ENCODE results near the gene MPPED2. TPM values are rescaled to one million over a fixed set of nuclear protein-coding genes. Genes with fewer than 3 reads are reported as not detected.

Gene MPPED2
- total RNA-seq, 1 donor from 2014 or later: 0.72 TPM

DNA sequence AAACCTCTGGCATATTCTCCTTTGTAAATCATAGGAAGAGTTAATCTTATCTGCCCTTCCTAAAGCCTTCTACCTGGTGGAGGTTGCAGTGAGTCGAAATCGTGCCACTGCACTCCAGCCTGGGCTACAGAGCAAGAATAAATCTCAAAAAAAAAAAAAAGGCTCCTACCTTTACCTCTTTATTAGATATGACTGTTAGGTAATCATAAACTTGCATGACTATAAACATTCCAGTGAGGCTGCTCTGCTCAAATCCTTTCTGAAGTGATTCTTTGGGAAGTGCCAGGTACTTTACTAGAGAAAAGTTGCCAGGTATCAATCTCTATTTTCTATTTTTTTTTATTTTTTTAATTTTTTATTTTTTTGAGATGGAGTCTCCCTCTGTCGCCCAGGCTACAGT is 59.6 kb downstream of the MPPED2 start:
- ATAC-seq: no peak

GRCh38 chr11:30522536-30523243 is 63.5 kb downstream of the MPPED2 start:
- no peak for ATAC-seq

GRCh38 chr11:30521297-30522071 is 64.7 kb downstream of the MPPED2 start:
- no peak for ATAC-seq

- ATAC-seq: no peak
These were observed 73.1 kb downstream of the MPPED2 start for GRCh38 chr11:30513087-30513486.

- ATAC-seq: no peak
These were observed 74.7 kb downstream of the MPPED2 start for GRCh38 chr11:30511408-30511807.

- ATAC-seq: no peak
These were observed 75.4 kb downstream of the MPPED2 start for GRCh38 chr11:30510750-30511149.

- ATAC-seq: no peak
These were observed 76.8 kb downstream of the MPPED2 start for GRCh38 chr11:30509364-30509763.

GRCh38 chr11:30508594-30508993 is 77.6 kb downstream of the MPPED2 start:
- no peak for ATAC-seq

DNA sequence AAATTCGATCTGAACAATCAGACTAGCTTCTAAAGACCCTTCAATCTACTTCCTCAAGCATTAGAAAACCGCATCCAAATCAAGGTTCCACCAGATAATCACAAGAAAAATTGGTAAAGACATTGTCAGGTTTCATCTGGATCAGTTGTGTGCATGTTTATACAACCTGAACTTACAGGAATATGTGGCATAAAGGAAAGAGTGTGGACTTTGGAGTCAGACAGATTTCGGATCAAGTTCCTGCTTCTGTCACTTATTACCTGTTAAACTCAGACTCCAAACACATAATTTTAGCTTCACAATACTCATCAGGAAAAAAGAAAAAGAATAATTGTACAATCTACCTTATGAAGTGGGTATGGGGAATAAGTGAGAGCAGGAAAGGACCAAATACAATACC is 80.5 kb downstream of the MPPED2 start:
- no peak for ATAC-seq

DNA sequence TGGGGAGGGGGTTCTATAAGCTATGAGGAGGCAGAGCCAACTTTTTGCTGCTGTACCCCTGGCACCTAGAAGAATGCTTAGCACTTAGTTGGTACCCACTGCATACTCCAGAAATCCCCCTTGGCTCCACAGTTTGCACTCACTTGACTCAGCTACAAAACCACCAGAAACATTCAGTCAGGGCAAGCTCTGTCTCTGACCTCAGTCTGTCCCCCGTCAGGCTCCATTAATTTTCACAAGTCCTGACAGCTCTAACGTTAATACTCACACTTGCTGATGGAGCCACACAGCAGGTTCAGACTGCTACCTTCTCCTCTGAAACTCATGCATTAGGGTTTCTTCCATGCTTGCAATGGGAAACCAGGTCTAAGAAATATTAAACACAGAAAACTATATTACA is 81.7 kb downstream of the MPPED2 start:
- peak; percentile 81 for ATAC-seq

DNA sequence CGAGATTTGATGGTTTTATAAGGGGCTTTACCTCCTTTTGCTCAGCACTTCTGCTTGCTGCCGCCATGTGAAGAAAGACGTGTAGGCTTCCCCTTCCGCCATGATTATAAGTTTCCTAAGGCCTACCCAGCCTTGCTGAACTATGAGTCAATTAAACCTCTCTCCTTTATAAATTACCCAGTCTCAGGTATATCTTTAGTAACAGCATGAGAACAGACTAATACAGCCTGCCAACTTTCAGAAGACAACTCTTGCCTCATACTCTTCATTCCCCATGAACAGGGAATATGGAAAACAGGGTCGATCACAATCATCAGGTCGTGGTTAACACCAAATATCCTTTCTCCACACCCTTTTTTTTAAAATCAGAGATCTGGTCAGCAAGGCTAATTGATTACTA is 83.0 kb downstream of the MPPED2 start:
- ATAC-seq: no peak

GRCh38 chr11:30502305-30502704 is 83.8 kb downstream of the MPPED2 start:
- ATAC-seq: no peak

DNA sequence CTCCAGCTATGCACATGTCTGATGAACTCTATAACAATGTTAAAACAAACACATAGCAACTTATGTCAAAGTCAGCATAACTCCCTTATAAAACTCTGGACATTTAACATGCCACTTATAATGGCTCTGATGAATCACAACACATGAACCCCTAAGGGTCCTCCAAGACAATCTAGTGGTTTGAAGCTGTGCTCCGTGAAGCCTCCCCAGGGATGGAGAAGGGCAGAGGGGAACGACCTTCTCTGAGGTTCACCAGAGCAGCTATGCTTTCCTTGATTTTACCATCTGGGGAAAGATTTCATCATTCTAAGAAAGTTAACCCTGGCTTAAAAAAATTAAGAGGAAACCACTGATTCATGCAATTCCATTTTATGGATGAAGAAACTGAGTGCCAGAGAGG is 84.4 kb downstream of the MPPED2 start:
- ATAC-seq: no peak

- no peak for ATAC-seq
These were observed 86.2 kb downstream of the MPPED2 start for GRCh38 chr11:30499940-30500339.

GRCh38 chr11:30497600-30497999 is 88.6 kb downstream of the MPPED2 start:
- no peak for ATAC-seq

GRCh38 chr11:30496935-30497334 is 89.2 kb downstream of the MPPED2 start:
- ATAC-seq: no peak

DNA sequence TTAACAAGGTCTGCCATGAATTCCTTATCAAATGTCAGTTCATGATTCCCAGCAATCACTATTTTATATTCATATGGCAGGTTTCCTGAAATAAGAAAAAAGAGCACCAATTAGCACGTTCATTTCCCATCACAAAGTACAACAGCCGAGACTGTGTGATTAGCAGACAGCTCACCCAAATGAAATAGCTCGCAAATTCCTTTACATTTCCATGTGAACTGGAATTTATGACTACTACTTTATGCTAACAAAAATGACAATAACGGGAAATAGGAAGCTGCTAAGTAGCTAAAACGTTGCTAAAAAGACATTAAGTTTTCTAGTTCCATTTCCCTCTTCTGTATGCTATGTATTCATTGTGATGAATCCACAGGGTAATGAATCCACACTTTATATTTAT is 90.7 kb downstream of the MPPED2 start:
- ATAC-seq: no peak

GRCh38 chr11:30489511-30489910 is 96.6 kb downstream of the MPPED2 start:
- ATAC-seq: no peak

- ATAC-seq: no peak
These were observed 97.1 kb downstream of the MPPED2 start for GRCh38 chr11:30489076-30489475.

DNA sequence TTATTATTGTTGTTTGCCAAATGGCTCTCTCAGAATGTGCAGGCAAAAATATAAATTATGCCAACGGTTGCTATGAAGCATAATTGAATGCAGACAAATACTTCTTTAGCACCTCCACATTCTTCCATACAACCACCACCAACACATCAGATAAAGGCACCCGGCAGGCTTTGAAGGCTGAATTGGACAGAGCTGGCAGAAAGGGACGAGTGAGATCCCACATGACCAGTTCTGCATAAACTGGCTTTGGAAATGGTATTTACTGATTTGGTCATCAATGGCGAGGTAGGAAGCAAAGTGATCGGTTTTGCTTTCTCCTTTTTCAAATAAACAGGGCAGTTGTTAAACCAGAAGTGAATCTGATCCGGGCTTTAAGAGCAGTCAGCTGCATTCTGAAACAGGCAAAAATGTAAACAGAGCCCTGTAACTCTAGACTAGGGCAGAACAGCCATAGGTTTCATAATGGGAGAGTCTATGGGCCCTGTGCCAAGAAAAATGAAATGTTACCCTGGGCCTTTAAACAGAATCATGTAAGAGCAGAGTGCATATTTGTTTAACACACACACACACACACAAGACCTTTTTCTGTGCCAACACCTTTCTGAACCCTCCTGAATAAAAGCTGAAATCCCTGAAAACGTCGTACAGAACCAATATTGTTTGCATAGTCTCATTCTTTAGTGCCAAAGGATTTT is 97.7 kb downstream of the MPPED2 start:
- ATAC-seq: peak; percentile 51

DNA sequence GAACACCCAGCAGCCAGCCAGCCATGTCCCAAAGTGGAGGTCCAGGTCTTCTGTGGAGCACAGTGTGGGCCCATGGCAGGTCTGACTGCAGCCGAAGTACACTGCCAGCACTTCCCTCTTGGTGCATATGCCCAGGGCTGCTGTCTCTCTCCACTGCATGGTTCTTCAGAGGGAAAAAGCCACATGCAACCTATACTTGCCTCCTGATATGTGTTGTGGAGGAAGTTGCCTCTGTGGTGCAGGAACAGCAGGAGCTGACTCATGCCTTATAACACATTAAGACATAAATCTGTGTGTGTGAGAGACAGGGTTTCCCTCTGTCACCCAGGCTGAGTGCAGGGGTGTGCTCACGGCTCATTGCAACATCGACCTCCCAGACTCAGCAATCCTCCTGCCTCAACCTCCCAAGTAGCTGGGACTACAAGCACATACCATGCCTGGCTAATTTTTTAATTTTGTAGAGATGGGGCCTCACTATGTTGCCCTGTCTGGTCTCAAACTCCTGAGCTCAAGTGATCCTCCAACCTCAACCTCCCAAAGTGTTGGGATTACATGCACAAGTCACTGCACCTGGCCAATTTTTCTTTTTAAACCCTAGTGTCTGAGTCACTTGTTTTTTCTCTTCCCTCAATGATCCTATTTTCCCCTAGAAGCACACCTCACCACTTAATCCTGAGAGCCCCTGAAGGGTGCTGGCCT is 98.8 kb downstream of the MPPED2 start:
- ATAC-seq: peak; percentile 90

GRCh38 chr11:30485756-30486155 is 100.4 kb downstream of the MPPED2 start:
- ATAC-seq: no peak

DNA sequence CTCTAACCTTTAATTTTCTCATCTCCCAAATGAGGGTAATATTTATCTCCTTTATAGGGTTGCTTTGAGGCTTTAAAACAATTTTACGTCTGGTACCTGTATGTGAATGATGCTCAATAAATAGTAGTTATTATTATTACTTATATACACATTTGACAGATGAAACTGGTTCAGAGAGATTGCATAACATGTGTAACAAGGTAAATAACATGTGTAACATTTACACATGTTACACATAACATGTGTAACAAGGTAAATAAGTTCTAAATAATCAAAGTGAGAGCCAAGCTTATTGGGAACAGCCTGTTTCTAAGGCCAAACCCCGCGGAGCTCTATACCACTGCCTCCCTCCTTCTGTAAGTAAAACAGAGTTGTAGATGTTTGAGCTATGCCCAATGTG is 100.9 kb downstream of the MPPED2 start:
- no peak for ATAC-seq
